H54 (cell line): ENCODE measurements around the gene HOXD12.

Source experiments
- DNase-seq: peaks from one replicate; pipeline ENCODE4 v3.0.0; 2011; ENCODE audit warnings: low spot score, mixed read lengths; ENCODE audit not compliant: insufficient read length
- FAIRE-seq: peaks from 3 replicates; lab custom pipeline; 2011; peaks lifted over from hg19 to GRCh38; lab: Jason Lieb, UNC
- POLR2A ChIP-seq: IDR thresholded peaks from 2 replicates; pipeline ENCODE4 v1.6.1; 2011; ENCODE audit warnings: low read depth, mild to moderate bottlenecking, low read length

HOXD12 gene

DNA sequence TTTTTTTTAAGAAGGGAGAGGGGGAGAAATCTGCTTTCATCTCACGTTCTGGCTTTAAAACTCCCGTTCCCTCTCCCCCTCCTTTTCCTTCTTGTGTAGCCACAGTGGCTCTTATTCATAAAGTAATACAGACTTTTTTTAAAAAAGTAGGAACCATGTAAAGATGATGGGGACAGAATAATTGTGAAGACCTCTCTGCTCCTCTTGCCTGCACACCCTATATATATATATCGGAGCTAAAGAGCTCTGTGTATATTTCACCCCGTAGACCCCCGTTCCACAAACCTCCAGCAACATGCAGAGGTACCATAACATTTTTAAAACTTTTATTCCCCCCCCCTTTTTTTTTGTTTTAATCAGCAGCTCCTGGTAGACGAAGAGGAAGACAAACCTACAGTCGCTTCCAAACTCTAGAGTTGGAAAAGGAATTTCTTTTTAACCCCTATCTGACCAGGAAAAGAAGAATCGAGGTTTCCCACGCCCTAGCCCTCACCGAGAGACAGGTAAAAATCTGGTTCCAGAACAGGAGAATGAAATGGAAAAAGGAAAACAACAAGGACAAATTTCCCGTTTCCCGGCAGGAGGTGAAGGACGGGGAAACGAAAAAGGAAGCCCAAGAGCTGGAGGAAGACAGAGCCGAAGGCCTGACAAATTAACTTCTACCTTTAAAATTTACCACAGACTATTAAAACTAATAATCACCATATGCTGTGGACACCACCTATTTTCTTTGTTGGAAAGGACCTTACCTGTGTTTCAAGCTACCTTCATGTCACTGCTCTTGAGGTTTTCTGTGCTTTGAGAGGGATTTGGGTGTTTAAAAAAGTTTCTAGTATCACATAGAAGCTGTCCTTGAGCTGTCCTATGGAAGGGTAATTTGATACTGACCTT, 31.6 kb downstream of the HOXD12 start:
- no peak for FAIRE-seq
- no peak for DNase-seq
- no peak for TF ChIP-seq POLR2A

DNA sequence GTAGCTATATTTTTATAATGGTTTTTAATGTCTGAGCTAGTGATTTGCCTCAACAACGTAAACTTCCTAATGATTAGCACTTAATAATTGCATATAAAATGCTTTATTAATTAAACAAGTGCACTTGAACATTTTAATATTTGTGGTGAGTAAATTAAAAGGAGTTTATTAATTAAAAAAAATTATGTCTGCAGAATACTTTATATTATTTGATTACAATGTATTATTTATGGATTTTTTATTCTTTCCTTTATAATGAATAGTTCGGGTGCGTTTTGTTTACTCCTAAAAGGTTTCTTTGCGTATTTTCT, 32.2 kb downstream of the HOXD12 start:
- TF ChIP-seq POLR2A = no peak
- DNase-seq (no peak), FAIRE-seq (no peak)

DNA sequence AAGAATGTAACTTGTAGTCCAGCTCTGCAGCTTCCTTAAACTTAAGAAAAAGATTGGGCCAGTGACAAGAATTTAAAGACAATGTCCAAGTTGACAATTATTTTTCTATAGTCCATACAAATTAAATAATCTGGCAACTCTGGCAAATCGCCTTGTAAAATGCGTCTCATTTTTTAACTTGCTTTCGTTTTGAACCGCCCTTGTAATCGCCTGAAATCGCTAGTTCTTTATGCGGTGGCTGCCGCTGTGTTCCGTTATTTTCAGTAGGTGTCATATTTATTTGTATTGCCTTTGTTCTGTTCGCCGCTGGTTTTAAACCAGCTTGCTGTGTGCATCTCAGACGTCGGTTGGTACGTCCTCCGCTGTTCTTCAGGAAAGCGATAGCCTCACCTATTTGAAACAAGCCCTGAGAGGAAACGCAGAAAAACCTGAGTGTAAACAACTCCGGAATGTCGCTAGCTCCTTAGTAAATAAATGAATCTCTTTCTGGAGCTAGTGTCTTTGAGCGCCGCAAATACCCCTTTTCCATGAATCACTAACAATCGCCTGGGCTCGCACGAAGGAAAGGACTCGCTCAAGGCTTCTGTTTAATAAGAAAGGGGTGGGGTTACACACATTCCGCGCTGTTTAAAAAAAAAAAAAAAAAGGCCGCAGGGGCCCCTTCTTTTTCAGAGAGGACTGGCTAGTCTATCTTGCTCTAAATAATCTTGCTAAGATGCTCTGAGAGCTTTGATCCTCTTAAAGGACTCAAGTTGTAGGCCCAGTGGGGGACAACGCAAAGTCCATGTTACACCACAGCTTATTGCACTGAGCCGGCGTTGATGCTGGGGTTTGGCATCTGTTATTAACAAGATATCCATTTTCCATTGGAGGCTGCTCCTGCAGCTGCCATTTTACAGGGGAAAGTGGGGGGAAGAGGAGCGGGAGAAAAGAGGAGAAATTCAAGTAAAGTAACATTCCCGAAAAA, 32.9 kb downstream of the HOXD12 start:
- DNase-seq (no peak), FAIRE-seq (peak; percentile 30)
- TF ChIP-seq POLR2A = no peak

DNA sequence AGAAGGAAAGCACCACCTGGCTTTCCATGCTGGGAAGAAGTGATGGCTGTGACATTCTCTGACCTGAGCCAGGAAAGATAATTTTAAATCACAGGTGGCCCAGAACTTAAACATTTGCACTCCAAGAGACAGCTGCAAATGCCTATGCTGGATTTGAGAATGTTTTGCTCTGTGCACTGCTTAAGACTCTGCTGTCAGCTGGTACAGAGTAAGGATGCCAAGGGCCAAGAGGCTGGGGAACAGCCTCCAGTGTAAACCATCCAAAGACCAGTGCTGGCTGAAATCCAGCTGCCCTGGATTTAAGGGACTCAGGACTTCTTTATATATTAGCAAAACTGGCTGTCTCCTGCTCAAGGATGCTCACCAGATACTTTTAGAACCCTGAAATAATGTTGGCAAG, 33.8 kb downstream of the HOXD12 start:
- FAIRE-seq (no peak), DNase-seq (no peak)
- no peak for TF ChIP-seq POLR2A

DNA sequence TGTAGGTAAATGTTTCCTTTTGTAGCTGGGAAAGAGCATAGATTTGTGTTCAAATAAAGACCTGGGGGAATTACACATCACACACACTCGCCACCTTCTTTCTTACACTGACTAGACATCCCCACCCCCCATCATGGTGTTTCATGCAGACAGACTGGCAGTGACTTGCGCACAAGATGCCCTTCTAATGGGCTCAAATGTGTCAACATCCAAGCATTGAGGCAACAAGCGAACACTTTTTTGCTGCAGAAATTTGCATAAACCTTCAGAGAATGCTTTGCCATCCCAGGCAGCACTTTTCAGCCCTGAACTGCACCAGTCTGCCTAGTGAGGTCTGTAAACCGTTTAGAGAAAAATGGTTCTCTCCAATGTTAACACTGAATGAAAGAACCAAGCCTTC, 34.4 kb downstream of the HOXD12 start:
- no peak for TF ChIP-seq POLR2A
- DNase-seq (no peak), FAIRE-seq (no peak)

DNA sequence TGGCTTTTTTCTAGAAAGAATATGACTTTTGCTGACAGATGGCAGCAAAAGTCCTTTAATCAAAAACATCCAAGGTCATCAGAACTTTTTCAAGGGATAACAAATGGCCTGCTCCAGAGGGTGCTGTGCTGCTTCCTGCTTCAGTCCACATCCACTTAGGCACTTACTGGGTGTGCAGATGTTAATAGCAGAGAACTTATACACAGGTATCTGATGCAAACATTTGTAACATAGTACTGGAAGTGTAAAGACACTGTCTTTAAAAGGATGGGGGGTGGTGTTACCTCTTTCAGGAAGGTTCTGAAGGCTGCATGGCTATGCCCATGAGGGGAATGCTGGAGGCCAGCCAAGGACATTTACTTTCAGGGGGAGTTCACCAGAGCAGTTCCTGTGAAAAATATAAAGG, 35.4 kb downstream of the HOXD12 start:
- FAIRE-seq = no peak
- no peak for DNase-seq
- TF ChIP-seq POLR2A = no peak

DNA sequence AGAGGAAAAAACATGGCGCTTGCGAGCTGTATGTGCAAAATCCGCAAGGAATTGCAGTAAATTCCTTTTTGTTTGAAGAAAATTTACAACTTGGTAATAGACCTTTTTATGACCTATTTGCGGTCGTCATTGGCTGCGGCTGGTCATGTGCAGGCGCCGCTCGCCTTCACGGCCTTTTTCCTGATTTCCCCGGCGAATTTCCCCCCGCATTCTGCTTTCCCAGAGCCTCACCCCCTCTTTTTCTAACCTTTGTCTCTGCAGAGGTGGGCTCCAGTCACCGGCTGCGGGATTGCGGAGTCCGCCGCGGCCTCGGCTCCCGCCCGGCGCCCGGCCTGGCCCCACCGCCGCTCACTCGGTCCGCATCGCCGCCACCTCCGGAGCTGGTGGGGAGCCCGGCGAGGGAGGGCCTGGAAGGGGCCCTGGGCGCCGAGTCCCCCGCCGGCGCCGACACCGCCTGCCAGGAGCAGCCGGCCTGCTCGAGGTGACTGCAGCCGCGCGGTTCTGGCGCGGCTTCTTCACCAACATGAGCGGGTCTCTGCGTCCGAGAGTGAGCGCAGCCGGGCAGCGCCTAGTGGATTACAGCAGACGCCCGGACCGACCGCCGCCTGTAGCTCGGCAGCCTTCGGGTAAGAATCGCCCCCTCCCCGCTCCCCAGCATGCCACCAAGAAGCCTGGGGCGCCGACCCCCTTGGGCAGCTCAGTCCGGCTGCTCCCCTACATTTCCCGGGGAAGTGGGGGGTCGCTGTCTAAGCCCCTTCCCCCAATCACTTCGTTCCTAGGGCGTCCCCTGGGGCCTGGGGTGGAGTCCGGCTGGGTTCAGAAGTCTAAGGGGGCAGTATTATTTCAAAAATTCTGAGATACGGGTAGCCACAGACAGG, 37.0 kb downstream of the HOXD12 start:
- DNase-seq (peak; percentile 62), FAIRE-seq (no peak)
- TF ChIP-seq POLR2A = no peak; the same call in 1 of the 2 replicates

DNA sequence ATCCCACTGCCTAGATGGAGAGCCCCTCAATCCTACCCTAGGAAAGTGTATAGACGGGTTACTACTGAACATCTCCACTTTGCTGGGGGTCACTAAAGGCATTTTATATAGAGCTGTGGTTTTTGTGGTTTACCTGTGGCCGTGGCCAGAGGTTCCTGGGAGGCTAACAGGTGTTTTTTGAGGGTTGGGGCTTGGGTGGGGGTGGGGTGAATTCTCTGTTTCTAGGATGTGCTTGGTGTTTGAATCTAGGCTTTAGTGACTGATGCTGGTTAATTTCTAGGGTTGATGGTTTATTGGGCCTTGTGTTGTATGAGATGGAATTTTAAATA, 37.6 kb downstream of the HOXD12 start:
- no peak for FAIRE-seq

DNA sequence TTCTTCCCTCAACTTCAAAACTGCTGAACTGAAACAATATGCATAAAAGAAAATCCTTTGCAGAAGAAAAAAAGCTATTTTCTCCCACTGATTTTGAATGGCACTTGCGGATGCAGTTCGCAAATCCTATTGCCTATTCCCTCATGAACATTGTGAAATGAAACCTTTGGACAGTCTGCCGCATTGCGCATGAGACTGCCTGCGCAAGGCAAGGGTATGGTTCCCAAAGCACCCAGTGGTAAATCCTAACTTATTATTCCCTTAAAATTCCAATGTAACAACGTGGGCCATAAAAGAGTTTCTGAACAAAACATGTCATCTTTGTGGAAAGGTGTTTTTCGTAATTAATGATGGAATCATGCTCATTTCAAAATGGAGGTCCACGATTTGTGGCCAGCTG, 38.3 kb downstream of the HOXD12 start:
- no peak for TF ChIP-seq POLR2A
- FAIRE-seq (no peak), DNase-seq (no peak)

More for the DNA sequence above, 37.6 kb downstream of the HOXD12 start:
- no peak for TF ChIP-seq POLR2A
- DNase-seq = no peak

DNA sequence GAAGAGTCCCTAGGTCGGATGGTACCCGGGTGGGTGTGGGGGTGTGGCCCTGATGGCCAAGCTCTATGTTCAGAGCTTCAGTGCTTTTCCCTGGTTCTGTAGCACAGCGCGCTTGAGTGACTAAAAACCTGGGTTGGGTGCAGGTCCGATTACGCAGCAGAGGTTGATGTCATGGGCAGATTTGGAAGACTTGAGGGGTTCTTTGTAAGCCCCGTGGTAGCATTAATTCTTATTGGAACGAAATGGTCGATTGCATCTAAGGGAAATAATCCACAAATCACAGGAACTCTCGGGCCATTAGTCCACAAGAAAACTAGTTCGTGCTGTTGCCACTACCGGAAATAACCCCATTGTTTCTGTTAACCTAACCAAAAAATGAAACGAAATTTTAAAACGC, 38.9 kb downstream of the HOXD12 start:
- no peak for FAIRE-seq
- no peak for DNase-seq

DNA sequence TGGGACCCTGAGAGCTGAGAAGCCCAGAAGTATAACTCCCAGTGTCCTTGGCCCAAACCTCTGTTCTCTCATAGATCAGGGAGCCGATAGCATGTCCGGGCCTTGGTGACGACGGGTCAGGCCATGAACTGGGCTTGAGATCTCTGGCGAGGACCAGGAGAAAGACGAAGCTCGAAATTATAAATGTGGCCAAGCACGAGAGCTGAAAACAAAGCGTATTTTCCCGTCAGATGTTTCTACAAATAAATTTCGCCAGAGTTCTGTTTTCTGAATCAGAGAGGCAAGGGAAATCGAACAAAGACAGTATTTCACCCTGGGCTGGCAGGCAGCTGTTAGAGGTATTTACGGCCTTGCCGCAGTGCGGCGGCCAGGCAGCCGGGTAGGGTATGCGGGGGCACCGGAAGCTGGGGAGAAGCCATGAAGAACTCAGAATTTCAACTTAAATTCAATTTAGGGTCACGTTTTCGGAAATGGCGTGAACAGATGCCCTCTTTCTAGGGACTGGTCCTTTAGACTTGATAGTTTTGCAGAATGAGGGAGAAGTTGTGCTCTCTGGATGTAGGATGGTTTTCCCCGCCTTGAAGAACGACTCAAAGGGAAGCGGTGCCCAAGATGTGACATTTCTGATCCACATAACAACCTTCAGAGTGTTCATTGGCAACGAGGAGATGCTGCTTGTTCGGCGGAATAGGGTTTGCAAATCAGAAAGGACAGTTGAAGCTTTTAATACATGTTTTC, 39.5 kb downstream of the HOXD12 start:
- DNase-seq (no peak), FAIRE-seq (no peak)
- TF ChIP-seq POLR2A = no peak

More for the DNA sequence above, 38.9 kb downstream of the HOXD12 start:
- no peak for TF ChIP-seq POLR2A

DNA sequence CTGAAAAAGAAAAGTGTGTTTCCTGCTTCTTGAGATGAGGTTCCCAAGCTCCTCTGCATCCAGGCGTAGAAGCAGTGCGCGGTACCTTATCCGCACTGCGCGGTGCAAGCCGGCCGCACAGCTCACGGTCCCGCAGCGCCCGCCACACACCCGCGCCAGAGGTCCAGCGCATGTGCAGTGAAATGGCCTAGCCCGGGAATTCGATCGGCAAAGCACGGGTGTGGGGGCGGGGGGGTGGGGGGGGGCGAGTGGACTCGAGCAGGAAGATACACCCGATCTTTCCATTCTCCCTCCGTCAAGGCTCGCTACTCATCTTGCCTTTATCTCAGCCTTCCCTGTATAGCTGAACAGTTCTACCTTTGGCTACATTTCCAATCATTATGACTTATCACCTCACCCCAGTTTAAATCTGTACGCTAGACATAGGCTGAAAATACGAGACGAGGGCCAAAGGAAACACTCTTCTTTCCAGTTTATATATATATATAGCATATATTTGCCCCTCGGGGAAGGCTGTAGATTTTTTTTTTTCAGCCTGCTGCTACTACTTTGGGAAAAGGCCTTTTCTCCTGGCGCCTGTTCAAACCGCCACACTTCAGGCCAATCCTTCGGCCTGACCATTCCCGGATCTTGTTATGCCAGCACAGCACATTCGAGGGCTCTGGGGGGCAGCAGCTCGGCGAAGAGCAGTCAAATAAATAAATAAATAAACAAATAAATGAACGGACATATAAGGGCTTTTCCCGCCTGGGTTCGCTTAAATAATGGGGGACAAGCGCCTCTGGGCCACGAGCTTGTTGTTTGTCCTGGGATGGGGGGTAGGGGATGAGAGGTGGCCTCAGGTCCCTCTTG, 40.3 kb downstream of the HOXD12 start:
- DNase-seq = no peak
- TF ChIP-seq POLR2A = no peak
- FAIRE-seq = no peak
